Heart right ventricle (tissue), 16 donors: Measurements from ENCODE around the gene RNF130. TPM values are rescaled to one million over a fixed set of nuclear protein-coding genes. Genes with fewer than 3 reads are reported as not detected.
A peak's percentile ranks its signal among the peaks of the same experiment; 100 is the strongest.

Experiments used
- ATAC-seq, 8 donors: fragments of 200-7000 bp; cut with Tn5 transposase; one replicate each; pipeline ENCODE4 v1.9.1; 2020; ENCODE audit warnings: mild to moderate bottlenecking in 8 of 8, moderate library complexity in 8 of 8, moderate number of reproducible peaks in 1 of 8
- DNase-seq, 2 donors: peaks; one replicate each; pipeline ENCODE4 v3.0.0-alpha.2; 2020
- H3K27ac ChIP-seq, 10 donors: fragments of 200-600 bp; sonication (generic) in 2 of 10; one replicate each; pipeline versions ENCODE4 v1.5.0 to v1.8.0; 2020 to 2022; ENCODE audit warnings: mild to moderate bottlenecking in 3 of 10
- H3K27me3 ChIP-seq, 7 donors: fragments of 200-600 bp; one replicate each; pipeline ENCODE4 v1.8.0; 2021 to 2022; ENCODE audit warnings: mild to moderate bottlenecking in 2 of 7
- H3K36me3 ChIP-seq, 9 donors: fragments of 200-600 bp; sonication (generic) in 1 of 9; one replicate each; pipeline versions ENCODE4 v1.5.0 to v1.8.0; 2020 to 2022; ENCODE audit warnings: mild to moderate bottlenecking in 2 of 9
- H3K4me1 ChIP-seq, 9 donors: fragments of 200-600 bp; sonication (generic) in 1 of 9; one replicate each; pipeline versions ENCODE4 v1.5.0 to v1.8.0; 2020 to 2022; ENCODE audit warnings: mild to moderate bottlenecking in 4 of 9
- H3K4me3 ChIP-seq, 10 donors: fragments of 200-600 bp; sonication (generic) in 2 of 10; one replicate each; pipeline versions ENCODE4 v1.5.0 to v1.8.0; 2020 to 2022; ENCODE audit warnings: mild to moderate bottlenecking in 7 of 10, moderate library complexity in 2 of 10
- H3K9me3 ChIP-seq, 11 donors: fragments of 200-600 bp in 10 of 11; sonication (generic) in 2 of 11; one replicate each; pipeline versions ENCODE4 v1.5.0 to v1.8.0; 2013 to 2022; ENCODE audit warnings: mild to moderate bottlenecking in 2 of 11, control low read depth in 1 of 11, moderate library complexity in 1 of 11
- WGBS, 2 donors: extraction: QIAGEN DNeasy Blood & Tissue Kit; methylation state at CpG; one replicate each; pipeline ENCODE4 v1.1.7; 2013; ENCODE audit warnings: inconsistent platforms in 1 of 2; 5-methylcytosine and 5-hydroxymethylcytosine counted together
- intact Hi-C, 10 donors: fragments of 100-400 bp; cut with DNase I; formaldehyde crosslinking; loops; one replicate each; pipeline versions ENCODE4 v1.11.1 to v1.14.2; 2022
- polyA plus RNA-seq, 2 donors: library from polyadenylated mRNA; stranded (reverse); fragments of 200-250 nt; gene quantifications; one replicate each; pipeline ENCODE4 v1.2.3, GENCODE V29; 2013
- total RNA-seq, 10 donors: library from RNA; stranded (reverse); fragmentation: NEBNext Ultra II Directional in 3 of 10; extraction: Animal tissue kit (Norgen Biotek cat#: 25700) in 3 of 10; gene quantifications; one replicate each; pipeline versions ENCODE4 v1.2.1 to v1.2.4, GENCODE V29; 2021 to 2023
- TF ChIP-seq, protein P1 (sequence below), 9 donors: fragments of 200-600 bp; sonication (generic) in 2 of 9; IDR thresholded peaks; one replicate each; pipeline versions ENCODE4 v1.5.0 to v1.8.0; 2021 to 2022; ENCODE audit warnings: antibody characterized with exemption in 9 of 9, mild to moderate bottlenecking in 5 of 9, moderate library complexity in 1 of 9
- donor health status: Arrhythmogenic right ventricular cardiomyopathy.
- donor health status: ischemic (EF 13 %, LVEDD 7.1; RV severe dilation, severe dysfunction).
- donor health status: healthy with polysubstance abuse.
- donor health status: DM: no; HTN: yes; CAD: no.
- donor health status: DM: no; HTN: no; CAD: no.
- donor health status: ischemic (EF 25% LVEDD 6.9; RV normal size, moderate dysfunction).
- donor health status: ischemic (EF 25% LVEDD 5.7; RV mildly dilated, moderate dysfunction).
- donor health status: healthy.
- donor health status: DM: yes; HTN: yes; CAD: no.
- donor health status: Ischemic cardiomyopathy.
- donor health status: ischemic (EF 35%, LVEDD 5.7; RV mildly dilated, moderate dysfunction).
- donor health status: nonischemic (EF 11% LVEDD 7.7; RV severe dilation, severe dysfunction).
- donor health status: DM: yes; HTN: yes; CAD: no.
- donor health status: PGD.
- donor health status: ischemic (EF 29% LVEDD 5.4; RV normal size, mild dysfunction).
- donor health status: nonischemic (EF 23%, LVEDD 6.1; RV moderate dilation, normal function).

RNF130 gene
- total and polyA plus RNA-seq, 12 donors, result 21.9 to 55.8 (median 33.2) TPM

- peak overlapping the region in 1 of 10 donors; percentile 56 for H3K27ac ChIP-seq
- H3K4me1 ChIP-seq, result peaks cover 0 to 26% (median 6%) of the 10 kb centered on the region in 9 donors
- no peaks in the 10 kb centered on the region for H3K36me3 ChIP-seq
- intact Hi-C loops, result loop anchor here in 2 of 10 donors (5.0 kb wide), 1 partner anchor 107 kb away; no protein-coding TSS in a partner anchor
- H3K27me3 ChIP-seq, result peaks cover 0 to 4% (median 0%) of the 10 kb centered on the region in 7 donors
- H3K4me3 ChIP-seq, result no peak overlapping the region
- WGBS, 2 donors, result 66 to 71% methylated on average over 9 of the region's 9 CpGs
- DNase-seq, result peak in 1 of 2 donors; percentile 33
- H3K9me3 ChIP-seq, result no peaks in the 10 kb centered on the region
- peak in 3 of 8 donors; percentile 44 to 47 (median 46) for ATAC-seq
- TF ChIP-seq, protein P1, sequence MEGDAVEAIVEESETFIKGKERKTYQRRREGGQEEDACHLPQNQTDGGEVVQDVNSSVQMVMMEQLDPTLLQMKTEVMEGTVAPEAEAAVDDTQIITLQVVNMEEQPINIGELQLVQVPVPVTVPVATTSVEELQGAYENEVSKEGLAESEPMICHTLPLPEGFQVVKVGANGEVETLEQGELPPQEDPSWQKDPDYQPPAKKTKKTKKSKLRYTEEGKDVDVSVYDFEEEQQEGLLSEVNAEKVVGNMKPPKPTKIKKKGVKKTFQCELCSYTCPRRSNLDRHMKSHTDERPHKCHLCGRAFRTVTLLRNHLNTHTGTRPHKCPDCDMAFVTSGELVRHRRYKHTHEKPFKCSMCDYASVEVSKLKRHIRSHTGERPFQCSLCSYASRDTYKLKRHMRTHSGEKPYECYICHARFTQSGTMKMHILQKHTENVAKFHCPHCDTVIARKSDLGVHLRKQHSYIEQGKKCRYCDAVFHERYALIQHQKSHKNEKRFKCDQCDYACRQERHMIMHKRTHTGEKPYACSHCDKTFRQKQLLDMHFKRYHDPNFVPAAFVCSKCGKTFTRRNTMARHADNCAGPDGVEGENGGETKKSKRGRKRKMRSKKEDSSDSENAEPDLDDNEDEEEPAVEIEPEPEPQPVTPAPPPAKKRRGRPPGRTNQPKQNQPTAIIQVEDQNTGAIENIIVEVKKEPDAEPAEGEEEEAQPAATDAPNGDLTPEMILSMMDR (IDR thresholded peaks at IDR 0.05), result no peak
These were observed 22.3 kb upstream of the RNF130 start for GRCh38 chr5:180093651-180094382.

DNA sequence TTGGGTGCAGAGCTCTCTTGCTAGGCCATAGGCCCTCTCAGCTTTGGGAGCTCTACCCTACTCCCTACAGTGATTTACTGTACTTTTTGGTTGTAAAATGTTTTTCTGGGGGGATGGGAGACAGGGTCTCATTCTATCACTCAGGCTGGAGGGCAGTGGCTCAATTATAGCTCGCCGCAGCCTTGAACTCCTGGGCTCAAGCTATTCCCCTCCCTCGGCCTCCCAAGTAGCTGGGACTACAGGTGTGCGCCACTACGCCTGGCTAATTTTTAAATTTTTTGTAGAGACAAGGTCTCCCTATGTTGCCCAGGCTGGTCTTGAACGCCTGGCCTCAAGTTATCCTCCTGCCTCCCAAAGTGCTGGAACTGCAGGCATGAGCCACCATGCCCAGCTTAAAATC lies 21.7 kb upstream of the RNF130 start:
- WGBS, 2 donors, result 96% methylated on average over 6 of the region's 6 CpGs
- intact Hi-C loops, result loop anchor here in 2 of 10 donors (5.0 kb wide), 1 partner anchor 106 kb away; no protein-coding TSS in a partner anchor
- TF ChIP-seq, protein P1 (IDR thresholded peaks at IDR 0.05), result no peak

GRCh38 chr5:180090769-180091546 lies 19.4 kb upstream of the RNF130 start:
- Histone ChIP-seq H3K4me1 (peaks cover 0 to 26% (median 6%) of the 10 kb centered on the region in 9 donors), H3K27ac (peak overlapping the region in 3 of 10 donors; percentile 68 to 80 (median 74)), H3K9me3 (no peaks in the 10 kb centered on the region), H3K4me3 (peak overlapping the region in 9 of 10 donors; percentile 47 to 65 (median 57)), H3K36me3 (no peaks in the 10 kb centered on the region), H3K27me3 (peaks cover 0 to 4% (median 0%) of the 10 kb centered on the region in 7 donors)
- ATAC-seq (peak in 1 of 8 donors; percentile 21), DNase-seq (no peak)
- TF ChIP-seq, protein P1 (IDR thresholded peaks at IDR 0.05), result peak in 4 of 9 donors; percentile 5 to 39 (median 10)
- 23 to 34% methylated on average over 17 of the region's 17 CpGs for WGBS, 2 donors
- intact Hi-C loops, result loop anchor here in 7 of 10 donors (1.0 to 5.0 kb wide), 3 partner anchors 102 to 105 kb away; no protein-coding TSS in a partner anchor

More for the DNA sequence above, 21.7 kb upstream of the RNF130 start:
- DNase-seq, result no peak
- H3K27ac ChIP-seq, result peak overlapping the region in 1 of 10 donors; percentile 56
- ATAC-seq, result no peak
- no peak overlapping the region for H3K4me3 ChIP-seq
- no peaks in the 10 kb centered on the region for H3K36me3 ChIP-seq
- no peaks in the 10 kb centered on the region for H3K9me3 ChIP-seq
- H3K27me3 ChIP-seq, result peaks cover 0 to 4% (median 0%) of the 10 kb centered on the region in 7 donors
- H3K4me1 ChIP-seq, result peaks cover 0 to 26% (median 6%) of the 10 kb centered on the region in 9 donors
